NOMO-1 treated with DMSO at 0.1 percent for 48 hours (cell line): ENCODE measurements around the gene PUM1.

ENCODE experiments used
- DNase-seq: peaks from one replicate; lab custom pipeline; 2025; ENCODE audit not compliant: unreplicated experiment; lab: John Stamatoyannopoulos, UW

Gene PUM1

GRCh38 chr1:30898031-30898815, 167.3 kb downstream of the PUM1 start:
- DNase-seq = no peak

- DNase-seq = no peak
Observed at GRCh38 chr1:30896905-30897304, 168.6 kb downstream of the PUM1 start.

- DNase-seq = no peak
Observed at GRCh38 chr1:30895944-30896660, 169.4 kb downstream of the PUM1 start.

GRCh38 chr1:30895382-30895943, 170.1 kb downstream of the PUM1 start:
- DNase-seq = no peak

- no peak for DNase-seq
Observed at GRCh38 chr1:30894508-30894973, 171.0 kb downstream of the PUM1 start.

- no peak for DNase-seq
Observed at GRCh38 chr1:30893776-30894507, 171.6 kb downstream of the PUM1 start.

- DNase-seq = no peak
Observed at GRCh38 chr1:30892671-30893073, 172.8 kb downstream of the PUM1 start.

GRCh38 chr1:30891227-30891552, 174.3 kb downstream of the PUM1 start:
- DNase-seq = no peak

- no peak for DNase-seq
Observed at GRCh38 chr1:30890502-30891226, 174.9 kb downstream of the PUM1 start.

GRCh38 chr1:30889511-30889910, 176.0 kb downstream of the PUM1 start:
- no peak for DNase-seq

- no peak for DNase-seq
Observed at GRCh38 chr1:30888975-30889374, 176.5 kb downstream of the PUM1 start.

GRCh38 chr1:30888391-30888790, 177.1 kb downstream of the PUM1 start:
- no peak for DNase-seq

- no peak for DNase-seq
Observed at GRCh38 chr1:30887485-30888315, 177.8 kb downstream of the PUM1 start.

- DNase-seq = no peak
Observed at GRCh38 chr1:30886710-30887428, 178.6 kb downstream of the PUM1 start.

- DNase-seq = no peak
Observed at GRCh38 chr1:30885570-30886522, 179.7 kb downstream of the PUM1 start.

- DNase-seq = no peak
Observed at GRCh38 chr1:30884723-30885122, 180.8 kb downstream of the PUM1 start.

- no peak for DNase-seq
Observed at GRCh38 chr1:30883389-30884172, 181.9 kb downstream of the PUM1 start.
